Islet of Langerhans (tissue), 1 donor: ENCODE results near the gene SWSAP1.
A peak's percentile ranks its signal among the peaks of the same experiment; 100 is the strongest.
"Not testable (repeated sequence)": the region's sequence is repeated elsewhere in the genome, so short reads cannot be mapped to it uniquely, and the experiment has no call there.

Source experiments
- FAIRE-seq: peaks from one replicate; lab custom pipeline; 2011; peaks lifted over from hg19 to GRCh38; lab: Jason Lieb, UNC

SWSAP1 gene

GRCh38 chr19:11374433-11375142 lies at the start of gene SWSAP1:
SWSAP1 (plus strand) TSS chr19:11374666; CDS start chr19:11374681, 15 bp downstream.
- FAIRE-seq: peak; percentile 82

- FAIRE-seq: no peak
Observed at GRCh38 chr19:11324748-11325389, 49.6 kb upstream of the SWSAP1 start.

GRCh38 chr19:11325544-11325943 lies 48.9 kb upstream of the SWSAP1 start:
- FAIRE-seq: no peak

GRCh38 chr19:11330127-11330526 lies 44.3 kb upstream of the SWSAP1 start:
- no peak for FAIRE-seq

GRCh38 chr19:11331502-11331901 lies 43.0 kb upstream of the SWSAP1 start:
- FAIRE-seq: no peak

GRCh38 chr19:11332822-11333221 lies 41.6 kb upstream of the SWSAP1 start:
- no peak for FAIRE-seq

GRCh38 chr19:11333838-11334237 lies 40.6 kb upstream of the SWSAP1 start:
- not testable (repeated sequence) for FAIRE-seq

GRCh38 chr19:11335449-11336146 lies 38.9 kb upstream of the SWSAP1 start:
- FAIRE-seq: no peak

- no peak for FAIRE-seq
Observed at GRCh38 chr19:11337080-11337479, 37.4 kb upstream of the SWSAP1 start.

GRCh38 chr19:11338121-11338520 lies 36.3 kb upstream of the SWSAP1 start:
- no peak for FAIRE-seq

- FAIRE-seq: no peak
Observed at GRCh38 chr19:11338569-11339253, 35.8 kb upstream of the SWSAP1 start.

GRCh38 chr19:11339254-11340098 lies 35.0 kb upstream of the SWSAP1 start, which contains the start of gene RAB3D:
RAB3D (minus strand) TSS chr19:11339657; CDS start chr19:11337399, 2,258 bp downstream.
- FAIRE-seq: peak; percentile 21

- FAIRE-seq: not testable (repeated sequence)
Observed at GRCh38 chr19:11340099-11340467, 34.4 kb upstream of the SWSAP1 start.

GRCh38 chr19:11342429-11342828 lies 32.0 kb upstream of the SWSAP1 start:
- FAIRE-seq: no peak

GRCh38 chr19:11345122-11345803 lies 29.2 kb upstream of the SWSAP1 start:
- FAIRE-seq: no peak

GRCh38 chr19:11346104-11346940 lies 28.1 kb upstream of the SWSAP1 start, which contains the start of the genes CCDC159 and TMEM205:
CCDC159 (plus strand) TSS chr19:11346519; CDS start chr19:11346607, 88 bp downstream.
TMEM205 (minus strand) TSS chr19:11346268; CDS start chr19:11345619, 649 bp downstream.
- FAIRE-seq: peak; percentile 98

GRCh38 chr19:11347546-11348039 lies 26.9 kb upstream of the SWSAP1 start:
- no peak for FAIRE-seq

- no peak for FAIRE-seq
Observed at GRCh38 chr19:11349171-11349570, 25.3 kb upstream of the SWSAP1 start.

GRCh38 chr19:11354102-11354501 lies 20.4 kb upstream of the SWSAP1 start:
- FAIRE-seq: not testable (repeated sequence)
